GM19468 (cell line): Measurements from ENCODE around the gene TFB1M.
"Not testable (repeated sequence)": the region's sequence is repeated elsewhere in the genome, so short reads cannot be mapped to it uniquely, and the experiment has no call there.

Source experiments
- ATAC-seq: cut with Tn5 transposase; IDR thresholded peaks from one replicate; pipeline ENCODE4 v1.9.1; 2021; ENCODE audit warnings: mild to moderate bottlenecking, moderate library complexity, moderate number of reproducible peaks; ENCODE audit not compliant: unreplicated experiment; ENCODE audit errors: extremely low read depth

Gene TFB1M

DNA sequence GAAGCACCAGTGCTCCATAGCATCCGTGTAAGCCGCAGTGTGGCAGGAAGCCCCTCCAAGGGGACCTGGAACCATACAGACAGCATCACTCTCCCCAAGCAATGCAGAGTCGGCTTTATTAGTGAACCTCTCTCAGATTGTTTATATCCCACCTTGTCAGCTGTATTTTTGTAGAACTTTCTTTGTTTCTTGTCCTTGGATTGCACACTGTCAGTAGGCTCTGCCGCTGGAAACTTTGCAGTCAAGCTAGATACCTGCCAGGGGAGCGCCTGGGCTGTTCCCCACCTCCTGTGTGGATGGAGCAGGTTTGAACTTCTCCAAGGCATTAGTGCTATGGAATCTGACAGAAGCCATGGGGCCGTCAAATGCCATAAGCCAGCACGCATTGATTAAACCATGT, 69.1 kb downstream of the TFB1M start:
- no peak for ATAC-seq

DNA sequence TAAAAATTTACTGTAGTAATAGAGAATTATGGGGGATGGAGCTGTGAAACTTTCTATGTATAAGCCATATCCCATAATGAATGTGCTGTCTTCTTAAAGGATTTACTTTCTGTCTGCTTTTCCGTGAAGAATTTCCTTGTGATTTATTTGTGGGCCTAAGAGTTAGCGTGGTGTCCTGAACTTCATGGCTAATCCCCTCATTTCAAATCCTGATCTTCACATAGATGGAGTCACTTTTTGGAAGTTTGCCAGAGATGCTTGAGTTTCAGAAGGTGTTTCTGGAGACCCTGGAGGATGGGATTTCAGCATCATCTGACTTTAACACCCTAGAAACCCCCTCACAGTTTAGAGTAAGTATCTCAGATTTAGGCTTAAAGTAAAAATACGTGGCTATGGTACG, 69.8 kb downstream of the TFB1M start:
- ATAC-seq: no peak

GRCh38 chr6:155241966-155242365, 72.3 kb downstream of the TFB1M start:
- ATAC-seq: no peak

- no peak for ATAC-seq
These were observed 73.2 kb downstream of the TFB1M start for GRCh38 chr6:155240905-155241600.

GRCh38 chr6:155237613-155238012, 76.7 kb downstream of the TFB1M start:
- ATAC-seq: no peak

- ATAC-seq: no peak
These were observed 79.2 kb downstream of the TFB1M start for GRCh38 chr6:155235087-155235486.

DNA sequence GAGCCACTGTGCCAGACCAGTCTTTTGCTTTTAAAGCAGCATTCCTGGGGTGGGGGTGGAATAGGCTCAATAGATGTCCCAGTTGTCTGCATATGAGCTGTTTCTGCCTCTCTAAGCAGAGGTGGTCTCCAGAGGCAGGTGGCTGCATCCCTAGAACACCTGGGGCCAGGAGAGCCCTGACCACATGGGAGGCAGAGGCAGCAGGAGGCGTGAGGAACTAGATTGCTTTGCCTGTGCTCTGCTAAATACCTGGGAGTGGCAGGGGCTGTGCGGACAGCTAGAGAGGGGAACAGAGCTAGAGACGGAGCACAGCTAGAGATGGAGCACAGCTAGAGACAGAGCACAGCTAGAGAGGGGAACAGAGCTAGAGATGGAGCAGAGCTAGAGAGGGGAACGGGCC, 79.6 kb downstream of the TFB1M start:
- ATAC-seq: no peak

DNA sequence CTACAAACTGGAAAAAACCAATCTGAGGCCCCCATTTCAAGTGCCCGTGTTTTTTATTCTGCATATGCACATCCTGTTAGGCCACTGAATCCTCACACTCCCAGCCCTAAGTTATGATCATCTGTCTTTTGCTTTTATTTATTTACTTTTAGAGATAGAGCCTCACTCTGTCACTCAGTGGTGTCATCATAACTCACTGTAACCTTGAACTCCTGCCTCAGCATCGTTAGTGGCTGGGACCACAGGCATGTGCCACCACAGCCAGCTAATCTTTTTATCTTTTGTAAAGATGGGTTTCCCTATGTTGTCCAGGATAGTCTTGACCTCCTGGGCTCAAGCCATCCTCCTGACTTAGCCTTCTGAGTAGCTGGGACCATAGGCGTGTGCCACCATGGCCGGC, 80.1 kb downstream of the TFB1M start:
- ATAC-seq: no peak

GRCh38 chr6:155232848-155233247, 81.4 kb downstream of the TFB1M start:
- no peak for ATAC-seq

DNA sequence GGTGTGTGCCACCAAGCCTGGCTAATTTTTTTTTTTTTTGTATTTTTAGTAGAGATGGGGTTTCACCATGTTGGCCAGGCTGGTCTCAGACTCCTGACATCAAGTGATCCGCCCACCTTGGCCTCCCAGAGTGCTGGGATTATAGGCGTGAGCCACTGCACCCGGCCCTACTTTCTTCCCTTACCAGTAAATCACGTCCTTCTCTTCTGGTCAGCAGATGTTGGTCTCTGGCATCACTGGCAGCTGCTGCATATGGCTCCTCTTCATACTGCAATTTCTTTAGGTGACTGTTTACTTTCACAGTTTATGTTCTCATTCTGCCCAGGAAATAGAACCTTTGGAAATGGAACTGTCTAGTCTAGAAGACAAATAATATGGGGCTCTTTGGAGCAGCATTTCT, 83.3 kb downstream of the TFB1M start:
- not testable (repeated sequence) for ATAC-seq

DNA sequence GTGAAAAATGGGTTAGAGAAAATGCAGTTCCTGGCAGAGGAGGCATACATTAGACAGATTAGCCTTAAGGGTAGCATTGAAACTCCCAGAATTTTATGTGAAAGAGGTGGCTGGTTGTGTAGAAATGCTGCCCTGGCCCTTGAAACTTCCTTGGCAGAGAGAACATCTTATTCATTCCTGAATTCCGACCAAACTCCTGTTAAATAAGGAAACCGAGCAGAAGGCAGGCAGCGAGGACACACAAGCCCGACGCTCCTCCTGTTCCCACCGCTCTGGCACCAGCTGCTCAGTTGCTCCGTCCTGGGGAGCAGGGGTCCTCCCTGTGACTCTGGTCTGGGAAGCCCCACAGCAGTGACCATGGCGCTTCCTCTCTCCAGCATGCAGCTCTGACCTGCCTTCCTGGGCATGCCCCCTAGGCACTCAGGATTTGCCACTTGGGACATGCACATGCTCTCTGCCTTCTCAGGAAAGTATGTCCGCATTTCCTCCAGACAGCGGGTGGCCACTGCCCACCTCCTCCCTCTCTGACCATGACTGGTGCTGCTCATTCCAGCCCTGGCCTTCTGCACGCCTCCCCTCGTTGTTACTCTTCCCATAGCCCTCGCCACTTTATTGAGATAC, 85.6 kb downstream of the TFB1M start:
- ATAC-seq: no peak

DNA sequence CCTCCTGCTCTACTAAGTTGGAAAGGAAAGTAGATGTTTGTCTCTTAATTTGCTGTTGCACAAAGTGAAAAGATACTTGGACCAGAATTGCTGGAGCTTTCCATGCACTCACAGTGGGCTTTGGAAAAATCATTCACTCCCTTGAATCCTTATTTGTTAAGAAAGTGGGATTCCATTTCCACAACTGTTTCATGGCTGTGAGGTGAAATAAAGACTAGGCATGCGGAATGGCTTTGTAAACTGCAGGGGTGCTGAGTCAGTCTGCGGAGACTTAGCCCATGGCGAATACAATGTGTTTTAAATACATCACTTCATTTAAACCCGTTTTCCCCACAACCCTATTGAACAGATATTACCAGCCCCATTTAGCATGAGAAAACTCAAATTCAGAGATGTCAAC, 87.2 kb downstream of the TFB1M start:
- no peak for ATAC-seq

DNA sequence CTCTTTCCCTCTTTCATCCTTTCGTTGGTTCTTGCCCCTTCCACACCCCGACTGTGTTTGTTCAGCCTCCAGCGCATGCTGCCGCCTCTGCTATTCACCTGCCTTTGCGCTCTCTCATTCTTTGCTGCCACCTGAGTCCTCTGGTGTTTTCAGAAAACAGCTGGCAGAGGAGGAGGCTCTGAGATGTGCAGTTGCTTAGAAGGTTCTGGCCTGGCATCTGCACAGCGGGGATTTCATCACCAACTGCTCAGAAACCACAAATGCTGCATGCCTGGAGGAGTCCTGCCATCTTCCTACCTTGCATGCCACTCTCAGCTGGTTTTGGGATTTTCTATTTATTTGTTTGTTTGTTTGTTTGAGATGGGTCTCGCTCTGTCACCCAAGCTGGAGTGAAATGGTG, 89.7 kb downstream of the TFB1M start:
- no peak for ATAC-seq

GRCh38 chr6:155223646-155224451, 90.4 kb downstream of the TFB1M start:
- ATAC-seq: peak; percentile 100

DNA sequence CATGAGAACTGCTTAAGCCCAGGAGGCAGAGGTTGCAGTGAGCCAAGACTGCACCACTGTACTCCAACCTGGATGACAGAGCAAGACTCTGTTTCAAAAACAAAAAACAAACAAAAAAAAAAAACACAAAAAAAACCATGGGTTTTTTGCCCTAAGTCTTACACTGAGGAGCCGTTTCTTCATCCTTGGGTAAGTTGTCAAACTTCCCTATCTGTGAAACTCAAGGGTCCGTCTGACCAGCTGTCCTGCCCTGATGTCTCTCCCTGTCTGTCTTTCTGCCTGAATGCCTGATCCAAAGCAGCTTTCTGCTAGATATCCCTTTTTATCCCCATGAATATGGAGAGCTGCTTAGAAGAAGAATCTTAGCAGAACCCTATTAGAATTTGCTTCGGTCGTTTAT, 91.8 kb downstream of the TFB1M start:
- no peak for ATAC-seq

DNA sequence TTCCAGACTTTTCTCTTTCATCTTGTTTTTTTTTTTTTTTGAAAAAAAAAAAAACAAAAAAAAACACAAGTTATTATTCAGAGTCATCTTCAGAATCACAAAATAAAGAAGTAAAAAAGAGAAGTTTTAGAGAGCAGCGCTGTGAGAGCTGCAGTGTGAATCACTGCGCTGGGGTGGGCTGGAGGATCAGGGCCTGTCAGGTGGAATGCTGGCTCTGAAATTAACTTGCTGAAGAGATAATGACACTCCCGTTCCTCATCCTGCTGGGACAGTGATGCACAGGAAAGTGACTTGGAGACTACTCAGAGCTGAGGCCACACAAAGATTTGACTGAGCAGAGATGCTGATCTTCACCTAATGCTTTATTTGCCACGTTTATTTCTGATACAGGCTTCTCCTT, 93.2 kb downstream of the TFB1M start:
- ATAC-seq: no peak

DNA sequence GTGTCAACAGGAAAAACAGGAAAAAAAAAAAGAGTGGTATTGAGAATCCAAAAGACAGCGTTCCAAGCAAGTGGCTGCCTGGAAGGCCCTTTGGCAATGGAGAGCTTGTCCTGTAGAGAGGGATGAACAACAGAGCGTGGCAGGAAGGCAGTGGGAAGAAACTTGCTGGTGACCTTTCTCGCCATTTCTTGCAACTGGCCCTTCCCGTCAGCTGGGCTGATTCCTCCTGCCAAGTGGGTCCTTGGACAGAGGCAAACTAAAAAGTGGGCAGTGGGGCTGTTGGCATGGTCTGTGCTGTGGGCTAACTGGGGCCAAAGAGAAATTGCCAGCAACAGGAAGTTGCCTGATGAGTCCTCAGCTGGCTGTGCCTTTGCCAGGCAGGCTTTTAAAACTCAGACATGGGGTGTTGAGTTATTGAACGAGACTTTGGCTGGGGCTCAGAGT, 94.4 kb downstream of the TFB1M start:
- ATAC-seq: no peak

- no peak for ATAC-seq
These were observed 95.0 kb downstream of the TFB1M start for GRCh38 chr6:155219299-155219698.

GRCh38 chr6:155218711-155219110, 95.6 kb downstream of the TFB1M start:
- not testable (repeated sequence) for ATAC-seq

DNA sequence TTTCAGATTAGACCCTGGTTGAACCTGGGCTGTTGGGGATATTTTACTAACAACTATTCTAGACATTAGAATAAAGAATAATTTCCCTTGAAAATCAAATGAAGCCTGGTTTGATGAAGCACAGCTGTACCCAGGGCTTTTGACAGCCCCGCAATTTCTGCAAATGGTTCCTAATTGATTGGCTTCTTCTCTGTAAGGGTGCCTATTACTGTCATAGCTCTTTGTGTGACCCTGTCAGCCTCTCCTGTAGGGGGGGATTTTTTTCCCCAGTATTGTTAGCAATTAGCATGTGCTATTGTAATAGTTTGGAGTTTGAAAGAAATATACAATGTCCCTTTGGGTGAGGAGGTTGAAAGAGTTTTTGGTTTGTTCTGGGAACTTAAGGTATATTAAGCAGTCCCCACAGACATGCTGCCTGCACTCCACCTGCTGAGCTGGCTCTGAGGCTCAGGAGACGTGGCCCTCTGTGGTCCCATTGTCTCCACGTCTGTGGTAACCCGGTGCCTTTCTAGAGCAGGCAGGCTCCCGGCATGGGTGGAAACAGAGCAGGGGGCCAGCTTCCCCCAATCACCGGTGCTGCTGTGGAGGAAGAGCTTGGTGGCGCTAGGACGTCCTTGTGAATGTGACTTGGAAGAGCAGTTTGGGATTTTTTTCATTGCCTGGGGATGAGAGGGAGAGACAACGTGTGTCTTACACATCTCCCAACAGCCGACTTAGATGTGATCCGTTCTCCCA, 97.8 kb downstream of the TFB1M start:
- ATAC-seq: no peak

- no peak for ATAC-seq
These were observed 98.4 kb downstream of the TFB1M start for GRCh38 chr6:155215906-155216305.
